Measurements from ENCODE around the gene JAKMIP1. TPM values are rescaled to one million over a fixed set of nuclear protein-coding genes. Genes with fewer than 3 reads are reported as not detected.

The JAKMIP1 gene
- total RNA-seq, 4 donors from 2014 or later: 0.67 to 1.3 (median 1.1) TPM

GRCh38 chr4:6236816-6237390 is 36.6 kb upstream of the JAKMIP1 start:
- Histone ChIP-seq H3K4me3 (no peak overlapping the region), H3K36me3 (no peaks in the 10 kb centered on the region), H3K27ac (no peak overlapping the region), H3K9me3 (no peaks in the 10 kb centered on the region), H3K4me1 (no peaks in the 10 kb centered on the region), H3K27me3 (peaks cover 0 to 33% (median 0%) of the 10 kb centered on the region in 4 donors)
- no peak for TF ChIP-seq CTCF (IDR thresholded peaks at IDR 0.05)
- no peak for TF ChIP-seq POLR2A (IDR thresholded peaks at IDR 0.05)
- WGBS, 2 donors: 63 to 72% methylated on average over 8 to 9 of the region's 12 CpGs
- intact Hi-C loops (cut with DNase I): no loop called here
- DNase-seq: no peak

GRCh38 chr4:6235901-6236640 is 35.7 kb upstream of the JAKMIP1 start:
- 58% methylated on average over 17 of the region's 17 CpGs for WGBS, 2 donors
- intact Hi-C loops (cut with DNase I): no loop called here

GRCh38 chr4:6235012-6235411 is 34.7 kb upstream of the JAKMIP1 start:
- no peak for DNase-seq
- peaks cover 0 to 26% (median 0%) of the 10 kb centered on the region in 4 donors for H3K27me3 ChIP-seq
- H3K4me3 ChIP-seq: no peak overlapping the region
- H3K9me3 ChIP-seq: no peaks in the 10 kb centered on the region
- no peaks in the 10 kb centered on the region for H3K4me1 ChIP-seq
- TF ChIP-seq POLR2A (IDR thresholded peaks at IDR 0.05): no peak
- TF ChIP-seq CTCF (IDR thresholded peaks at IDR 0.05): no peak
- H3K36me3 ChIP-seq: no peaks in the 10 kb centered on the region
- no peak overlapping the region for H3K27ac ChIP-seq
- WGBS, 2 donors: 65 to 77% methylated on average over 4 to 7 of the region's 7 CpGs
- intact Hi-C loops (cut with DNase I): no loop called here

More at GRCh38 chr4:6235901-6236640, 35.7 kb upstream of the JAKMIP1 start:
- H3K27ac ChIP-seq: no peak overlapping the region
- peaks cover 0 to 27% (median 0%) of the 10 kb centered on the region in 4 donors for H3K27me3 ChIP-seq
- no peaks in the 10 kb centered on the region for H3K4me1 ChIP-seq
- H3K4me3 ChIP-seq: no peak overlapping the region
- no peaks in the 10 kb centered on the region for H3K9me3 ChIP-seq
- no peak for DNase-seq
- no peaks in the 10 kb centered on the region for H3K36me3 ChIP-seq
- no peak for TF ChIP-seq CTCF (IDR thresholded peaks at IDR 0.05)
- TF ChIP-seq POLR2A (IDR thresholded peaks at IDR 0.05): no peak

DNA sequence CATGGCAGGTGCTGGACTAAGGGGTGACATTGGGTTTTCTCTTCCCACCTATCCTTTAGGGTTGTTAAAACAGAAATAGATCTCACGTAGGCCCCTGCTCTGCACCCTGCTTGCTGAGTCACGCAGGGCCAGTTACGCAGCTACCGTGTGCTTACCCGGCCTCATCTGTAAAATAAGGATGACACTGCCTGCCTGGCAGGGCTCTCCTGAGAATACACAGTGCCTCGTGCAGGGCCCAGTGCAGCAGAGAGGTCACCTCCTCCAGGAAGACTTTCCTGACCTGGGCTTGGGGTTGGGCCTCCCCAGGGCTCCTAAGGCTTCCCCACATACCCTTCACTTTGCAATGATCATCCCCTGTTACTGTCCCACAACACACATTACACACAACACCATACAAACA is 33.6 kb upstream of the JAKMIP1 start:
- H3K4me3 ChIP-seq: no peak overlapping the region
- 72 to 77% methylated on average over 6 of the region's 6 CpGs for WGBS, 2 donors
- H3K36me3 ChIP-seq: no peaks in the 10 kb centered on the region
- no peaks in the 10 kb centered on the region for H3K9me3 ChIP-seq
- H3K4me1 ChIP-seq: no peaks in the 10 kb centered on the region
- peaks cover 0 to 27% (median 0%) of the 10 kb centered on the region in 4 donors for H3K27me3 ChIP-seq
- no peak overlapping the region for H3K27ac ChIP-seq
- intact Hi-C loops (cut with DNase I): no loop called here
- no peak for DNase-seq
- TF ChIP-seq POLR2A (IDR thresholded peaks at IDR 0.05) (no peak), CTCF (IDR thresholded peaks at IDR 0.05) (no peak)

Measured in esophagus squamous epithelium (tissue), 5 donors.